Activated naive CD4-positive, alpha-beta T cell (primary cell): ENCODE measurements around the gene SIRT6.
A peak's percentile ranks its signal among the peaks of the same experiment; 100 is the strongest.
"Not testable (repeated sequence)": the region's sequence is repeated elsewhere in the genome, so short reads cannot be mapped to it uniquely, and the experiment has no call there.

Source experiments
- DNase-seq, 4 experiments: peaks; one replicate each; lab custom pipeline; 2025; lab: John Stamatoyannopoulos, UW

The SIRT6 gene

DNA sequence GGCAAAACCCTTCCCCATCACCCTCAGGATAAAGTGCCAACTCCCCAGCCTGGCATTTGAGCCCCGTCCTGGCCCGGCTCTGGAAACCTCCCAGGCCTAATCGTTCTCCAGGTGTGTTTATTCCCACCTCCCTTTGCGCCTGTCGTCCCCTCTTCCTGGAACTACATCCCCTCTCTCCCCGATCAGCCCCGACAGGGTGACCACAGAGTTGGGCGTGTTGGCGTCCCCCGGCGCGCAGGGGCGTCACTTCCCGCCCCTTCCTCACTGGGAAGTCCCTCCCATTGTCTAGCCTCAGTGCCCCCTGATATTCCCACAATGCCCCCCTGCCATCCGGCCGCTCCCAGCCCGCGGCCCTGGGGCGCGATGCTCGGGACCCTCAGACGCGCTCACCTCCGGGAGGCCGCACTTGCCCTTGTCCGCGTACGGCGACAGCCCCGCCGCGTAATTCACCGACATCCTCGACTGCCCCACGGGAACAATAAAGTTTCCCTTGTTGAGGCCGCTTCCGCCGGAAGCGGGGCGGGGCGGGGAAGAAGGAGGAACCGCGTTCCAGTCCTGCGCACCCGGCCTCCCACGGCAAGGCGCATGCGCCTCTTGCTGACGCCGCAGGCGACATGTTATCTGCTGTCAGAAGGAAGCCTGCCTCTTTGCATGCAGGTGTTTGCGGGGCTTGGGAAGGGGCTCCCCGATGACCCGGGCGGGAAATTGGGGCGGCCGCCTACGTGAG, at the start of gene SIRT6, which contains the start of gene ANKRD24:
TSS of gene SIRT6 (minus strand) at position 480 of the 727 bp plus-strand sequence. CDS start at position 456, 24 bp downstream.
TSS of gene ANKRD24 (plus strand) at position 606 of the 727 bp plus-strand sequence. CDS start 3,737 bp downstream, outside the sequence.
- peak; percentile 82 to 95 (median 90) for DNase-seq

DNA sequence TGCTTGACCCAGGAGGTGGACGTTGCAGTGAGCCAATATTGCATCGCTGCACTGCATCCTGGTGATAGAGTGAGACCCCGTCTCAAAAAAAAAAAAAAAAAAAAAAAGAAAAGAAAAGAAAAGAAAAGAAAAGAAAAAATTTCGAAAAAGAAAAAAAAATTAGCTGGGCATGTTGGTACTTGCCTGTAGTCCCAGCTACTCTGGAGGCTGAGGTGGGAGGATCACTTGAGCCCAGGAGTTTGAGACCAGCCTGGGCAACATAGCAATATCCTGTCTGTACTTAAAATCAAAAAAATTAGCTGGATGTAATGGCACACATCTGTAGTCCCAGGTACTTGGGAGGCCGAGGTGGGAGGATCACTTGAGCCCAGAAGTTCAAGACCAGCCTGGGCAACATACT, 49.8 kb upstream of the SIRT6 start:
- not testable (repeated sequence) for DNase-seq

DNA sequence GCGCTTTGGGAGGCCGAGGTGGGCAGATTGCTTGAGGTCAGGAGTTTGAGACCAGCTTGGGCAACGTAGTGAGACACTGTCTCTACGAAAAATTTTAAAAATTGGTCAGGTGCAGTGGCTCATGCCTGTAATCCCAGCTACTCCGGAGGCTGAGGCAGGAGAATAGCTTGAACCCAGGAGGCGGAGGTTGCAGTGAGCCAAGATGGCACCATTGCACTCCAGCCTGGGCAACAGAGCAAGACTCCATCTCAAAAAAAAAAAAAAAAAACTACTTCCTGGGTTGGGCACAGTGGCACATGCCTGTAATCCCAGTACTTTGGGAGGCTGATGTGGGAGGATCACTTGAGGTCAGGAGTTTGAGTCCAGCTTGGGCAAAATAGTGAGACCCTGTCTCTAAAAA, 49.2 kb upstream of the SIRT6 start:
- DNase-seq = not testable (repeated sequence)

DNA sequence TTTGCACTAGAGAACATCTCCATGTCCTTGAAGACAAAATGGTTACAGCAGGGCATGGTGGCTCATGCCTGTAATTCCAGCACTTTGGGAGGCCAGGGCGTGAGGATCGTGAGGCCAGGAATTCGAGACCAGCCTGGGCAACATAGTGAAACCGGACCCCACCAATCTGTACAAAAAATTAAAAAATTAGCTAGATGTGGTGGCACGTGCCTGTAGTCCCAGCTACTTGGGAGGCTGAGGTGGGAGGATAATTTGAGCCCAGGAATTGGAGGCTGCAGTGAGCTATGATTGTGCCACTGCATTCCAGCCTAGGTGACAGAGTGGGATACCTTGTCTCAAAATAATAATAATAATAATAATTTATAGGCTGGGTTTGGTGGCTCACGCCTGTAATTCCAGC, 47.9 kb upstream of the SIRT6 start:
- not testable (repeated sequence) for DNase-seq

DNA sequence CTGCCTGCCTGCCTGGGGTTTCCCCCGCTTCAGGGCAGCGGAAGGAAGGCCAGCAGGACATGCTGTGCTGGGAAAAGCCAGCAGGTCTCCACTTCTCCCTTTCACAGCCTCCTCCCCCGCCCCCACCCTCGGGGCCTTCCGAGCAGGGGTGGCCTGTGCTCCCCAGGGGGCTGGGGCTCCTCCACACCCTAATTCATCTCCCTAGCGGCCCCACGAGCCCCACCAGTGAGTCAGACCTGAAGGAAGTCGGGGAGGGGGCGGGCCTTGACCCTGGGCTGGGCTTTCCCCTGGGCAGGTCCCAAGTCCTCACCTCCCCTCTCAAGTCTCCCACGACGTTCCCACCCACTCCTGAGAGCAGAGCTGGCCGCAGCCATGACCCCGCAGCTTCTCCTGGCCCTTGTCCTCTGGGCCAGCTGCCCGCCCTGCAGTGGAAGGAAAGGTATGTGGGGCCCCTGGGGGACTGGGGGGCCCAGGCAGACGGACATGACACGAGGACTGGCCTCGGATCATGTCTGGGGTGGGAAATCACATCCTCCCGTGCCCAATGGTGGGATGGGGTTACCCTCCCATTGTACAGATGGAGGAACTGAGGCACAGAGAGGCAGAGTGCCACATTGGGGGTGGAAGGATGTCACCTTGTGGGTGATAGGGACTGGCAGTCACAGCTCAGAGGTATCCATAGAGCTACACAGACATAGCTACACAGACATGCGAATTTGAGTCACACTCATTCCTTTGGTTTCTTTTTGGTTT, 47.0 kb upstream of the SIRT6 start, which contains the start of gene EBI3:
TSS of gene EBI3 (plus strand) at position 345 of the 753 bp plus-strand sequence. CDS start at position 373, 28 bp downstream.
- DNase-seq = no peak

DNA sequence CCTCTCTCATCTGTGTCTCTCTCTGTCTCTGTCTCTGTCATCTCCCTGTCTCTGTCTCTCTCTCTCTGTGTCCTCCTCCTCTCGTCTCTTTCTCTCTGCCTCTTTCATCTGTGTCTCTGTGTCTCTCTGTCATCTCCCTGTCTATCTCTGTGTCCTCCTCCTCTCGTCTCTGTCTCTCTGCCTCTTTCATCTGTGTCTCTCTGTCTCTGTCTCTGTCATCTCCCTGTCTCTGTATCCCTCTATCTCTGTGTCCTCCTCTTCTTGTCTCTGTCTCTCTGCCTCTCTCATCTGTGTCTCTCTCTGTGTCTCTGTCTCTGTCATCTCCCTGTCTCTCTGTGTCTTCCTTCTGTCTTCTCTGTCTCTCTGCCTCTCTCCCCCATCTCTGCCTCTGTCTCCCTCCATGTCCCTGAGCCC, 46.4 kb upstream of the SIRT6 start:
- DNase-seq = no peak

DNA sequence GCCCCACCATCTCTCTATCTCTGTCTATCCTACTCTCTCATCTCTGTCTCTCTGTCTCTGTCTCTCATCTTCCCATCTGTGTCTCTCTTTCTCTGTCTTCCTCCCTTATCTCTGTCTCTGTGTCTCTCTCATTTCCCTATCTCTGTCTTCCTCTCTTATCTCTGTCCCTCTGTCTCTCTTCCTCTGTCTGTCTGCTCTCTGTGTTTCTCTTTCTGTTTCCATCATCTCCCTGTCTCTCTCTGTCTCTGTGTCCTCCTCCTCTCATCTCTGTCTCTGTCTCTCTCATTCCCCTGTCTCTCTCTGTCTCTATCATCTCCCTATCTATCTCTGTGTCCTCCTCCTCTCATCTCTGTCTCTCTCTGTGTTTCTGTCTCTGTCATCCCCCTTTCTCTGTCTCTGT, 45.4 kb upstream of the SIRT6 start:
- no peak for DNase-seq

DNA sequence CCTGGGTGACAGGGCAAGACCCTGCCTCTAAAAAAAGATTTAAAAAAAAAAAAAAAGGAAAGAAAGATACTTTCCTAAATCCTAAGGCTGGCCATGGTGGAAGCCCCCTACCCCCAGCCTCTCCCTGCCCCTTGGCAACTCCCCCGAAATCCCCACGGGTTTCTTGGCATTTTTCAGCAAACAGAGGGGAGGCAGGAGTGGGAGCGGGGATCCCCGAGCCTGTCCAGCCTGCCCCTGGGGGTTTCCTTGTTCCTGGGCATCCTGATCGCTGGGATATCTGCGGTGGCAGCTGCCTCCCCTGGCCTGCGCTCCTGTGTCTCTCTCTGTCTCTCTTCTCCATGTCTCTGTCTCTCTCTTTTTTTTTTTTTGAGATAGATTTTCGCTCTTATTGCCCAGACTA, 43.5 kb upstream of the SIRT6 start:
- no peak for DNase-seq

DNA sequence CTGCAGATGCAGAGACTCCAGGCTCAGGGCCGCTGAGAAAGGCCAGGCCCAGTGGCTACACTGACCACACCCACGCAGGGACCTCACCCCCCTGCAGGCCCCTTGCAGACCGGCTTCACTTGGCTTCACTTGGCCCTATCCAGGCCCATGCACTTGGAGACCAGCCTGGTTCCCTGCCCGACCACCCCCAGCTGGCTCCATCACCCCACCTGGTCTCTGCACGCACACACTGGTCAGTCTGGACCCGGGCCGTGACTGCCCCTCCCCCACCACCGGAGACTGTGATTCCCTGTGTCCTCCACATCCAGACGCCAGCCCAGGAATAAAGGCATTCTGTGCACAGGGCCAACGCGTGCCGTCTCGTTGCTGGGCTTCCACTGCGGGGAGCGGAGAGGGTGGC, 42.1 kb upstream of the SIRT6 start:
- DNase-seq = no peak

DNA sequence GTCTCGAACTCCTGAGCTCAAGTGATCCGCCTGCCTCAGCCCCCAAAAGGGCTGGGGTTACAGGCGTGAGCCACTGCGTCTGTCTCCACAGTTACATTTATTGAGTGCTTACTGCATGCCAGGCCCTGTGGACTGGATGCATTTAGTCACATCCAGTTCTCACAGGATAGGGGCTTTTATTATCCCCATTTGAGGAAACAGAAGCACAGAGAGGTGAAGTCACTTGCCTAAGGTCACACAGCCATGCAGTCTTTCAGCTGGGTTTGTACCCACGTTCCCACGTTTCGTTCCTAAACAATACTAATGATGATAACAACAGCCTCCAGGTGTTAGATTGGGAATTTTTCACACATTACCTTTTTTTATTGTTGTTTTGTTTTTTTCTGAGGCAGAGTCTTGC, 37.8 kb upstream of the SIRT6 start:
- no peak for DNase-seq

DNA sequence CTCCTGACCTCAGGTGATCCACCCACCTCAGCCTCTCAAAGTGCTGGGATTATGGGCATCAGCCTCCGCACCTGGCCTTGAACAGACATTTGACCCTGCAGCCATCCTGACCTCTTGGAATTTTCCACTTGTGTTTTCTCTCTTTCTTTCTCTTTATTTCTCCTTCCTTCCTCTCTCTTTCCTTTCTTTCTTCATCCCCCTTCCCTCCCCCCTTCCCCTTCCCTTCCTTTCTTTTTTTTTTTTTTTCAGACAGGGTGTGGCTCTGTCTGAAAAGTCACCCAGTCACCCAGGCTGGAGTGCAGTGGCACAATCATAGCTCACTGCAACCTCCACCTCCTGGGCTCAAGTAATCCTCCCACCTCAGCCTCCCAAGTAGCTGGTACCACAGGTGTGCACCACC, 36.2 kb upstream of the SIRT6 start:
- not testable (repeated sequence) for DNase-seq

DNA sequence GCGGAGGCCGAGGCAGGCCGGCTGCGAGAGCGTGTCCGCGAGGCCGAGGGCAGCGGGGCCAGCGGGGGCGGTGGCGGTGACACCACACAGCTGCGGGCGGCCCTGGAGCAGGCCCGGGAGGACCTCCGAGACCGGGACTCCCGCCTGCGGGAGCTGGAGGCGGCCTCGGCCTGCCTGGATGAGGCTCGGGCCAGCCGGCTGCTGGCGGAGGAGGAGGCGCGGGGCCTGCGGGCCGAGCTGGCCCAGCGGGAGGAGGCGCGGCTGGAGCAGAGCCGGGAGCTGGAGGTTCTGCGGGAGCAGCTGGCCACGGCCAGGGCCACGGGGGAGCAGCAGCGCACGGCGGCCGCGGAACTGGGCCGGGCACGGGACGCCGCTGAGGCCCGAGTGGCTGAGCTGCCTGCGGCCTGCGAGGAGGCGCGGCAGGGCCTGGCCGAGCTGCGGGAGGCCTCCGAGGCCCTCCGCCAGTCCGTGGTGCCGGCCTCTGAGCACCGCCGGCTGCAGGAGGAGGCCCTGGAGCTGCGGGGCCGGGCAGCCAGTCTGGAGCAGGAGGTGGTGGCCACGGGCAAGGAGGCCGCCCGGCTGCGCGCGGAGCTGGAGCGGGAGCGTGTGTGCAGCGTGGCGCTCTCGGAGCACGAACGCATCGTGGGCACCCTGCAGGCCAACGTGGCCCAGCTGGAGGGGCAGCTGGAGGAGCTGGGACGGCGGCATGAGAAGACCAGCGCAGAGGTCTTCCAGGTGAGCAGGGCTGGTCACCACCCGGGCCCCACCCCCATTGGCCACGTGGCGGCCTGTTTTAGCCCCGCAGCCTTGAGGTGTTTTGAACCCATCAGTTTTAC, 35.3 kb upstream of the SIRT6 start:
- no peak for DNase-seq

DNA sequence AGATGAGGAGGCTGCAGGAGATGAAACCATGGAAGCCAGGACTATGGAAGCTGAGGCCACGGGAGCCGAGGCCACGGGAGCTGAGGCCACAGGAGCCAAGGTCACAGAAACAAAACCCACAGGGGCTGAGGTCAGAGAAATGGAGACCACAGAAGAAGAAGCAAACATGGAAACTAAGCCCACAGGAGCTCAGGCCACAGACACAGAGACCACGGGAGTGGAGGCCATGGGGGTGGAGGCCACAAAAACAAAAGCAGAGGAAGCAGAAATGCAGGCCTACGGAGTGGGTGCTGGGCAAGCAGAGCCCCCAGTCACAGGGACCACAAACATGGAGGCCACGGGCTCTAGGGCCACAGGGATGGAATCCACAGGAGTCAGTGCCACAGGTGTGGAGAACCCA, 34.5 kb upstream of the SIRT6 start:
- DNase-seq = no peak

DNA sequence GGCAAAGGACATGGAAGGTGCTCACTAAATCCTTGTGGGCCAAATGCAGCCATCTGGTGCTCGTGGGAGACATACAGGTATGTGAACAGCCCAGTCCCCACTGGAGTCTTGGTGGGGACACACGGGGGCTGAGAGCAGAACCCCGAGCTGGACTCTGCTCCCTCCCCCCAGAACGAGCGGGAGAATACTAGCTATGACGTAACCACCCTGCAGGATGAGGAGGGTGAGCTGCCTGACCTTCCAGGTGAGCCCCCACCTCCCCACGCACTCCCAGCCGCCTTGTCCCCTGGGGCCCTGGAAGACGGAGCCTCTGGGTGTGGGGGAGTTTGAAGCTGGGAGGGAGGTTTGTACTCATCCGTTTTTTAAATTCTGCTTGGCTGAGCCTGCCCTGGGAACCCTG, 33.4 kb upstream of the SIRT6 start:
- no peak for DNase-seq

DNA sequence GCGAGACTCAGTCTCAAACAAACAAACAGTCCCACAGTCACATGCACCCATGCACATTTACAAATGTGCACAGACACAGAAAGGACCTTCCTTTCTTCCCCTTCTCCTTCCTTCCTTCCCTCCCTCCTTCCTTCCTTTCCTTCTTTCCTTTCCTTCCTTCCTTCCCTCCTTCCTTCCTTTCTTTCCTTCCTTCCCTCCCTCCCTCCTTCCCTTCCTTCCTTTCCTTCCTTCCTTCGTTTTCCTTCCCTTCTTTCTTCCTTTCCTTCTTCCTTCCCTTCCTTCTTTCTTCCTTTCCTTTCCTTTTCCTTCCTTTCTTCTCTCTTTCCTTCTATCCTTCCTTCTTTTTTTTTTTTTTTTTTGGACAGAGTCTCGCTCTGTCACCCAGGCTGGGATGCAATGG, 30.8 kb upstream of the SIRT6 start:
- no peak for DNase-seq

DNA sequence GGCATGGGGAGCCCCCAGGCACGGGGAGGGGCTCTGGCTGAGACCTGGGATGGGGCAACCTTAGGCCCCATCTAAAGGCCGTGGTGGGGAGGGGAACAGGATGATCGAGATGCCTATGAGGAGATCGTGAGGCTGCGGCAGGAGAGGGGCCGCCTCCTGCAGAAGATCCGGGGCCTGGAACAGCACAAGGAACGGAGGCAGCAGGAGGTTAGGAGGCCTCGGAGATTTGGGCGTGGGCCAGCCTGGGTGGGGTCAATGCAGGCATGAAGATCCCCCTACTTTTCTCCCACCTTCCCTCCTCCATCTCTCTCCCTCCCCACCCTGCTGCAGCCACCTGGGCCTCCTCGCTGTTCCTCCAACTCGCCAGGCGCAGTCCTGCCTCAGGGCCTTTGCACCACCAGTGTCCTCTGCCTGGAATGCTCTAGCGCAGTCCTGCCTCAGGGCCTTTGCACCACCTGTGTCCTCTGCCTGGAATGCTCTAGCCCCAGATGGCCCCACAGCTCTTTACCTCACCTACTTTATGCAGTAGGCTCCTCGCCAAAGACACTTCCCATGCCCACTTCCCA, 27.9 kb upstream of the SIRT6 start:
- no peak for DNase-seq

DNA sequence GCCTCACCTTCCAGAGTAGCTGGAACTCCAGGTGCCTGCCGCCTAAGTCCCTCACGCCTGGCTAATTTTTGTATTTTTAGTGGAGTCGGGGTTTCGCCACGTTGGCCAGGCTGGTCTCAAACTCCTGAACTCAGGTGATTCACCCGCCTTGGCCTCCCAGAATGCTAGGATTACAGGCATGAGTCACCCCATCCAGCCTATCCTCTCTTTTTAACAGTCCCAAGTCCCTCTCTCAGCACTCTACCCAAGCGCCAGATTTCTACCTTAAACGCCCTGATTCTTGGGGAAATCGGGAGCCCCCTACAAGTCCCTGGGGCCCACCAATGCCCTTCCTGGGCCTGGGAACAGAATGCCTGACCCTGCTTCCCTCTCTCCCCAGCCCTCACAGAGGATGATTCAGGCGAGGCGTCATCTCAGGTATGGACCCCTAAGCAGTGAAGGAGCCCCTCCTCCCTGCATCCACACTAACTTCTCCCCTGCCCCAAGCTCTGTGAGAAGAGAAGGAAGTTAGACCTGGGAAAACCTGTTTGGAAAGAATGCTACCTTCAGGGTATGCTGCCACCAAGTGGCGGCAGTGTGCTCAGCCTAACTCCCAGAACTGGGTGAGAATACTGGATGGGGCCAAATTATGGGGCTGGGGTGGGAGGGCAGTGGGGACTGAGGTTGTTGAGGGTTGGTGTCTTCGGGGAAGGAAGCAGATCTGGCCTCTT, 26.2 kb upstream of the SIRT6 start:
- DNase-seq = no peak

DNA sequence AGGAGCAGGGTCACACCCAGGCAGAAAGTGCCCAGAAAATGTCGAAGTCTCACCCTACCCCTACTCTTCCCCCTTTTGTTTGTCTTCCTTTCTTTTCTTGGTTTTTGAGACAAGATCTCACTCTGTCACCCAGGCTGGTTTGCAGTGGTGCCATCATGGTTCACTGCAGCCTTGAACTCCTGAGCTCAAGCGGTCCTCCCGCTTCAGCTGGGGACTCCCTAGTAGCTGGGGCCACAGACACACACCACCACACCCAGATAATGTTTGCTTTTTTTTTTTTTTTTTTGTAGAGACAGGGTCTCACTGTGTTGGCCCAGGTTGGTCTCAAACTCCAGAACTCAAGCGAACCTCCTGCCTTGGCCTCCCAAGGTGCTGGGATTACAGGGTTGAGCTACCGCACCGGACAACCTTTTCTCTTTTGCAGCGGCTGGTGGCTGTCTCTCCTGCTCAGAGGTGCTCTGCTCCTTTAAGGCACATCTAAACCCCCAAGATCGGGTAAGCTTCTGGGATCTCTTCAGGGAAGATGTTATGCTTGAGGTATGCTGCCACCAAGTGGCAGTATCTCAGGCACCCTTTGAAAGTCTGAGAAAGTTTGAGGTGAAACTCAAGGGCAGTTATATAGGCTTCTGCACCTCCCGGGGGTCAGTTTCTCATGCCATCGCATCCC, 24.6 kb upstream of the SIRT6 start:
- DNase-seq = no peak

DNA sequence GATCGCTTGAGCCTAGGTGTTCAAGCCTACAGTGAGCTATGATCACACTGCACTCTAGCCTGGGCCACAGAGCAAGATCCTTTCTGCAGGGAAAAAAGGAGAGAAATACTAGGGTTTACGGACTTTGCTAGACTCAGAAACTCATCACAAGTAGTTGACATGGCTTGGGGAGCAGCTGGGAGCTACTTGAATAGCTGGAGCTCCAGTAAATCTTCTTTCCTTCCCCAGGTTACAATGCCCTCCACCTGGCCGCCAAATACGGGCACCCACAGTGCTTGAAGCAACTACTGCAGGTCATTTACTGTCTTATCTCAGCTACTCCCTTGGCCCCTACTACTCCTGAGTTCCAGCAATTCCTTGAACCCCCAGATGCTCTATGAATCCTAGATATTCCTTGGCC, 19.4 kb upstream of the SIRT6 start:
- no peak for DNase-seq

DNA sequence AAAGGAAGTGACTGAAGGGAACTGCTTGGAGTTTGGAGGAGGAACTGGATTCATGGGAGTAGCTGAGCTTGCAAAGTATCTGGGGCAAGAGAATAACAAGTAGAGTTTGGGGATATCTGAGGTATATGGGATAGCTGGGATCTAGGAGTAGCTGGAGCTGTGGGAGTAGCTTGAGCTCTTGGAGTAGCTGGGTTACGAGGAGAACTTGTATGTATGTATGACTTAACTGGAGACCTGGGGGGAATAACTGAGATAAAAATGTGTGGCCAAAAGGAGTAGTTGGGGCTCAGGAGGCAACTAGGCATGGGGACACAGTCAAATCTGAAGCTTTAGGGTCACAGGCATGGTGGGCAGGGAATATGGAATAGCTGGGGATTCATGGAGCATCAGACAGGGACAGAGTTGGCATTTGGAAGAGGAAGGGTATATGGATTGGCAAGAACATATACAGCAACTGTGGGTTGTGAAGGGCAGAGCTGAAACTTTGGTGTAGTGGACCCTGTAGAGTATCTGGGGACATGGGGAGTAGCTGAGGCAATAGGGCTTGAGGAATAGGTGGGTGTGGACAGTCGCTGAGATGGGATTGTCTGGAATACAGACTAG, 18.7 kb upstream of the SIRT6 start:
- no peak for DNase-seq
